ENCODE measurements around the gene PAPPA. TPM values are rescaled to one million over a fixed set of nuclear protein-coding genes. Genes with fewer than 3 reads are reported as not detected.

The PAPPA gene
- total RNA-seq, 4 donors from 2014 or later = 0.29 to 17.1 (median 2.4) TPM

DNA sequence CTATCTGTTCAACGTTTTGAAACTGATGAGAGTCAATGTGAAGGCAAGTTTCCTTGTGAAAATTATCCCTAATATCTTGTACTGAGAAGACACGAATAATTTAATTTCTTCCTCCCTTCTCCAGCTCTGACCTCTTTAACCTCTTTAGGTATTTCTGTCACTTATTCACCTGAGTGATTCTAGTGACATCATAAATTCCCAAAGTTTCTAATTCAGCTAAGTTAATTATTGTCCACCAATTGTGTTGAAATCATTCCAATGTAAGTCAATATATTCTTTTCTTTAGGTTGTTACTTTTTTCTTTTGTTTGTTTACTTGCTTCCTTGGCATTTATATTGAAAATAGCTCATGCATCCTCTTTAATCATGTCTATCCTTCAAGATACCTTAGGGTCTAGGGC, 143.8 kb downstream of the PAPPA start:
- no peaks in the 10 kb centered on the region for H3K27me3 ChIP-seq
- TF ChIP-seq, protein P1, sequence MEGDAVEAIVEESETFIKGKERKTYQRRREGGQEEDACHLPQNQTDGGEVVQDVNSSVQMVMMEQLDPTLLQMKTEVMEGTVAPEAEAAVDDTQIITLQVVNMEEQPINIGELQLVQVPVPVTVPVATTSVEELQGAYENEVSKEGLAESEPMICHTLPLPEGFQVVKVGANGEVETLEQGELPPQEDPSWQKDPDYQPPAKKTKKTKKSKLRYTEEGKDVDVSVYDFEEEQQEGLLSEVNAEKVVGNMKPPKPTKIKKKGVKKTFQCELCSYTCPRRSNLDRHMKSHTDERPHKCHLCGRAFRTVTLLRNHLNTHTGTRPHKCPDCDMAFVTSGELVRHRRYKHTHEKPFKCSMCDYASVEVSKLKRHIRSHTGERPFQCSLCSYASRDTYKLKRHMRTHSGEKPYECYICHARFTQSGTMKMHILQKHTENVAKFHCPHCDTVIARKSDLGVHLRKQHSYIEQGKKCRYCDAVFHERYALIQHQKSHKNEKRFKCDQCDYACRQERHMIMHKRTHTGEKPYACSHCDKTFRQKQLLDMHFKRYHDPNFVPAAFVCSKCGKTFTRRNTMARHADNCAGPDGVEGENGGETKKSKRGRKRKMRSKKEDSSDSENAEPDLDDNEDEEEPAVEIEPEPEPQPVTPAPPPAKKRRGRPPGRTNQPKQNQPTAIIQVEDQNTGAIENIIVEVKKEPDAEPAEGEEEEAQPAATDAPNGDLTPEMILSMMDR (IDR thresholded peaks at IDR 0.05) = no peak
- no peak for TF ChIP-seq POLR2A (IDR thresholded peaks at IDR 0.05)
- no peaks in the 10 kb centered on the region for H3K9me3 ChIP-seq

DNA sequence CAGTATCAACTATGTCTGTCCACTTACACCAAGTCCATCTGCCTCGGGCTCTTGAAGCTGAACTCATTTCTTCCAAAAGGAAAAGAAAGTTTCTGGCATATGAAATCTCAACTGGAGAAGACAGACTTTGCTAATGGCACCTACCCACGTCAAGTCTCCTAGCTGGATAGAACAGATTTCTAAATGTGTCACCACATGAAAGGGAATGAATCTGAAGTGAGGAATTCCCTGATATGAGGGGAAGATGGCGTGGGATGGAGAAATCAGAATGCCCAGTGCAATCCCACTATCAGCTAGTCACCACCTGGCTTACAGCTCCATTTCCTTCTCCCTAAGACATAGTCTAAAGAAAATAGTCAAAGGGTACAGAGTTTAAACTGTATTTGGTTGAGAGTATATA, 144.7 kb downstream of the PAPPA start:
- Histone ChIP-seq H3K4me3 (no peak overlapping the region), H3K27me3 (no peaks in the 10 kb centered on the region), H3K4me1 (no peaks in the 10 kb centered on the region), H3K27ac (no peak overlapping the region), H3K9me3 (no peaks in the 10 kb centered on the region), H3K36me3 (no peaks in the 10 kb centered on the region)
- intact Hi-C loops (cut with DNase I; ENCODE audit: low total_unique reads) = no loop called here
- DNase-seq = no peak
- TF ChIP-seq, protein P1 (IDR thresholded peaks at IDR 0.05) = no peak
- no peak for TF ChIP-seq POLR2A (IDR thresholded peaks at IDR 0.05)

More for the DNA sequence above, 143.8 kb downstream of the PAPPA start:
- DNase-seq = no peak
- Histone ChIP-seq H3K36me3 (no peaks in the 10 kb centered on the region), H3K4me1 (no peaks in the 10 kb centered on the region), H3K27ac (no peak overlapping the region), H3K4me3 (no peak overlapping the region)
- intact Hi-C loops (cut with DNase I; ENCODE audit: low total_unique reads) = no loop called here

DNA sequence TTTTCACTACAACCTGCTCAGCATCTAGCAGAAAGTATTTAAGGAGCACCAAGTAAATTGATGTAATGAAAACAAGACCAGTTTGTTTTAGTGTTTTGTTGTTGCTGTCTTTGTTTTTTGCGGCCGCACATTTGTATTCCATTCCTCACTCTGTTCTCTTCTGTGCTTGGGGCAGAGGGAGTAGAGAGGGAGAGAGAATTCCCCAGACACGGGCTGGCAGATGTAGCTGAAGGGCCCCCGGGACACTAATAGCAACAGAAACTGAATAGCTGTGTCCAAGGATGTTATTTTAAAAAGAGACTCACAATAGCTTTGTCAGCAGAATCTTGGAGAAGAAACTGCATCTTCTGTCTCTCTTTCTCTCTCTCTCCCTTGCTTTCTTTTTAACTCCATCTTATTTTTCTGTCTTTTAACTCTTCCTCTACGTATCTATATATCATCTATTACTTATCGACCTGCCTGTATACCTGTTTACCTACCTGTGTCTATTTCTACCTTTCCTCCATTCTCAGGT, 145.3 kb downstream of the PAPPA start:
- TF ChIP-seq, protein P1 (IDR thresholded peaks at IDR 0.05) = no peak
- no peak for TF ChIP-seq POLR2A (IDR thresholded peaks at IDR 0.05)
- no peak for DNase-seq
- Histone ChIP-seq H3K27me3 (no peaks in the 10 kb centered on the region), H3K27ac (no peak overlapping the region), H3K4me3 (no peak overlapping the region), H3K9me3 (no peaks in the 10 kb centered on the region), H3K4me1 (no peaks in the 10 kb centered on the region), H3K36me3 (no peaks in the 10 kb centered on the region)
- intact Hi-C loops (cut with DNase I; ENCODE audit: low total_unique reads) = no loop called here

DNA sequence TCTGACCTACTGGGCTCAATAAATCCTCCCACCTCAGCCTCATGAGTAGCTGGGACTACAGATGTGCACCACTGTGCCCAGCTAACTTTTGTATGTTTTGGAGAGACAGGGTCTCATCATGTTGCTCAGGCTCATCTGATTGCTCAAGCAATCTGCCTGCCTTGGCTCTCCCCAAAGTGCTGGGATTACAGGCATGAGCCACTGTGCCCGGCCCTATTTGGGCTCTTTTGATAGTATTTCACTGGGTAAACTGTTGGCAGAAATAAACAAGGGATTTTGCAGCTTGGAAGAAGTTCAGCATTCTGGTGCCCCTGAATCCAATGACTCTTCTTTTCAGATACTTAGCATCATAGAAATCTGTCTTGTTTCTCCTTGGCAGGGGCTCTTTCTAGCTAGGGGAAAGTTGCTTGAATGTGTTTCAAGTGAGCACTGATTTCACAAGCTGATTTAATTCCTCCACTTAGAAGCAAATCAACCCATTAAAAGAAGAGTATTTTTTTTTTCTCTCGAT, 146.8 kb downstream of the PAPPA start:
- intact Hi-C loops (cut with DNase I; ENCODE audit: low total_unique reads) = no loop called here
- no peak overlapping the region for H3K4me3 ChIP-seq

DNA sequence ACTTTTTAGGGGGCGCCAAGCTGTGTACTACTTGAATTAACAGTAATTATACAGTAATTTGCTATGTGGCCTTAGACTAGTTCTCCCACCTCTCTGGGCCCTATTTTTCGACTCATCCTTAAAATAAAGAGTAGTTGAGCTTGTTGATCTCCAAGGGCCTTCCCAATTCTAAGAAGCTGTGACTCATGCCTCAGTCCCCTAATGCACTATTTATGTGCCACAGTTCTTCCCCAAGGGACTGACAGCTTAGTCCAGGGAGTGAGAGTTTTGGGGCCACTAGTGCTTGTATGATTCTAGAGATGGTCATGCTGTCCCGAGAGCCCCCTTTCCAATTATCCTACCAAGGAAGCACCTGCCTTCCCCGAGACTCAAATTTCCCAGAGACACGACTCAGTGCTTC, 149.7 kb downstream of the PAPPA start:
- no peak for TF ChIP-seq POLR2A (IDR thresholded peaks at IDR 0.05)
- TF ChIP-seq, protein P1 (IDR thresholded peaks at IDR 0.05) = no peak
- H3K27me3 ChIP-seq = no peaks in the 10 kb centered on the region
- intact Hi-C loops (cut with DNase I; ENCODE audit: low total_unique reads) = no loop called here

More for the DNA sequence above, 146.8 kb downstream of the PAPPA start:
- Histone ChIP-seq H3K36me3 (no peaks in the 10 kb centered on the region), H3K4me1 (no peaks in the 10 kb centered on the region), H3K27ac (no peak overlapping the region), H3K27me3 (no peaks in the 10 kb centered on the region), H3K9me3 (no peaks in the 10 kb centered on the region)
- TF ChIP-seq, protein P1 (IDR thresholded peaks at IDR 0.05) = no peak
- TF ChIP-seq POLR2A (IDR thresholded peaks at IDR 0.05) = no peak
- no peak for DNase-seq

More for the DNA sequence above, 149.7 kb downstream of the PAPPA start:
- Histone ChIP-seq H3K27ac (no peak overlapping the region), H3K36me3 (no peaks in the 10 kb centered on the region), H3K4me1 (no peaks in the 10 kb centered on the region), H3K9me3 (no peaks in the 10 kb centered on the region), H3K4me3 (no peak overlapping the region)
- DNase-seq = no peak

Measured in uterus (tissue), 4 donors.